Brain microvascular endothelial cell (primary cell): ENCODE measurements around the gene CHD1.

Experiments used
- DNase-seq: peaks from one replicate; pipeline ENCODE4 v3.0.0-alpha.2; 2020
- H3K27ac ChIP-seq: fragments of 250-450 bp; sonication (Bioruptor Pico); 2 replicates; pipeline ENCODE4 v1.5.1; 2020; ENCODE audit warnings: mild to moderate bottlenecking, moderate library complexity
- H3K27me3 ChIP-seq: fragments of 250-450 bp; sonication (Bioruptor Pico); replicated peaks from 2 replicates; pipeline ENCODE4 v1.5.1; 2020; ENCODE audit warnings: mild to moderate bottlenecking
- H3K36me3 ChIP-seq: fragments of 250-450 bp; sonication (Bioruptor Pico); replicated peaks from 2 replicates; pipeline ENCODE4 v1.5.1; 2020; ENCODE audit warnings: mild to moderate bottlenecking
- H3K4me3 ChIP-seq: 2 replicates; pipeline ENCODE4 v1.5.1; 2011; ENCODE audit warnings: low read depth, mild to moderate bottlenecking, control low read depth, low read length, moderate library complexity
- CTCF ChIP-seq: IDR thresholded peaks from 2 replicates; pipeline ENCODE4 v1.5.1; 2011; ENCODE audit warnings: low read depth, mild to moderate bottlenecking, moderate library complexity, low read length, control low read depth, inconsistent platforms; ENCODE audit errors: missing control alignments
- in situ Hi-C: cut with HindIII; loops from 2 replicates; pipeline ENCODE4 v1.10.0; 2017; ENCODE audit warnings: low sequenced_read_pairs, low pct_ligation_motif_present

The CHD1 gene

DNA sequence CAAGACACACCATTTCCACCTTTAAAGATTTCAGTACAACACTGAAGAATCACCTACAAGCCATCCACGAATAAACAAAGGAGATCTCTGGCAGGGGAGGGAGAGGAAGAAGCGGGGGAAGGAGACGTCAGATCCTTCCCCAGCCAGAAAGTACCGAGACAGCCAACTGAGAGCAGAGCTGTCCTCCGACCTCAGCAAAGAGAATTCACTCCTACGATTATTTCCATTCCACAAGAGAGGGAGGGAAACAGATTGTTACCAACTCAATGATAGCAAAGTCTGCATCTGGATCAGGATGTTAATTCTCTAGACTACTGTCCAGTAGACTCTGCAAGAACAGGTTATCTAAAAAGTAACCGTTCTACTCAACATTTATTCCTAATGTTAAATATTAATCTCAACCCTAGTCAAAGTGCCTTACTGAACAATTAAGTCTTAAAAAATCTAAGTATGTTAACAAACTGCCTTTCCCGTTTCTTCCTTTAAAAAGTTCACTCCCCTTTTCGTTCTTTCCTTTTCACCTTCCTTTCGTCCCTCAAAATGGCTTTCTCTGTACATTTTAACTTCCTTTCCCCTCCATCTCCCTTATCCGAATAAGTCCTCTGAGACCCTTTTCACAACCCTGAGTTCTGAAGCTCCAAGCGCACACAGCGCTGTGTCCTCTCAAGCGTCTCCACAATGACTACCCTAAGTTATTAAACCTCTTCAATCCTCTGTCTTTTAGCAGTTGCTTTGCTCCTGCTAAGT lies 1.4 kb downstream of the CHD1 start:
- no peak for TF ChIP-seq CTCF
- Histone ChIP-seq H3K4me3 (peak overlapping the region; percentile 97), H3K36me3 (peaks cover 9% of the 10 kb centered on the region), H3K27ac (peak overlapping the region; percentile 100), H3K27me3 (no peaks in the 10 kb centered on the region)
- in situ Hi-C loops: no loop called here
- peak; percentile 56 for DNase-seq

GRCh38 chr5:98923966-98924365 lies 4.8 kb downstream of the CHD1 start:
- Histone ChIP-seq H3K36me3 (peaks cover 20% of the 10 kb centered on the region), H3K4me3 (no peak overlapping the region), H3K27me3 (no peaks in the 10 kb centered on the region), H3K27ac (no peak overlapping the region)
- in situ Hi-C loops: no loop called here
- TF ChIP-seq CTCF: no peak
- DNase-seq: no peak

DNA sequence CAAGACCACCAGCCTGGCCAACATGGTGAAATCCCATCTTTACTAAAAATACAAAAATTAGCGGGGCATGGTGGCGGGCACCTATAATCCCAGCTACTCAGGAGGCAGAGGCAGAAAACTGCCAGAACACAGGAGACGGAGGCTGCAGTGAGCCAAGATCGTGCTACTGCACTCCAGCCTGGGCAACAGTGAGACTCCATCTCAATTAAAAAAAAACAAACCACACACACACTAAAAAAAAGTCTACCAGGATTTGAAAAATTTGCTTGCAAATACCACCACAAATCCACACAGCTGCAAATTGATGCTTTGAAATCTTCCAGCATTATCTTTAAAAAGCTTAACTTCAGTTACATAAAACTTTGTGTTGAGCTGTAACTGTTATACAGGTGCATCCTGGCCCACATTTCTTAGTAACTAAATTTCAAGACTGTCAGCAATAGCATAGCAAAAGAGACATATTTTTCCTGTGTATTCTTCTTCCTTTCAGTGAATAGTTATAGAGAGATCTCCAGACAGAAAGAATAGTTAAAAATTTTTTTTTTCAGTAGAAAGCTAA lies 6.8 kb downstream of the CHD1 start:
- Histone ChIP-seq H3K27me3 (no peaks in the 10 kb centered on the region), H3K36me3 (peaks cover 20% of the 10 kb centered on the region), H3K4me3 (no peak overlapping the region), H3K27ac (no peak overlapping the region)
- DNase-seq: no peak
- in situ Hi-C loops: no loop called here
- TF ChIP-seq CTCF: no peak

- Histone ChIP-seq H3K4me3 (no peak overlapping the region), H3K27me3 (no peaks in the 10 kb centered on the region), H3K36me3 (peaks cover 10% of the 10 kb centered on the region), H3K27ac (no peak overlapping the region)
- no peak for DNase-seq
- TF ChIP-seq CTCF: no peak
- in situ Hi-C loops: no loop called here
These were observed 11.4 kb downstream of the CHD1 start for GRCh38 chr5:98917433-98917832.

DNA sequence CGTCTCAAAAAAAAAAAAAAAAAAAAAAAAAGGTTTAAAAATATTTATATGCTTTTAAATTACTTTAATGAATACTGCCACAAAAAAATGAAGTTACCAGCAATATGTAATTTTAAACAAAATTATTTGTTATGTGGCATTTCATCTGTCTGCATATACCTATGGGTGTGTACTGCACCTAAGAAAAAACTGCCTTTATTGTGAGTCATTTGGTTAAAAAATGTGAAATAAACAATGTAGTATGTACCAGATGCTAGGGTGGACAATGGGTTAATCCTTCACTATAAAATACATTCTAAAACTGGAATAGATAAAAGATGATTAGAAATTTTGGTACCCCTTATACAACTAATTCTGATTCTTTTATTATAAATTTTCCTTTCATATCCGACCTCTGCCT lies 12.3 kb downstream of the CHD1 start:
- TF ChIP-seq CTCF: no peak
- Histone ChIP-seq H3K27me3 (no peaks in the 10 kb centered on the region), H3K4me3 (no peak overlapping the region), H3K36me3 (peaks cover 10% of the 10 kb centered on the region), H3K27ac (no peak overlapping the region)
- no peak for DNase-seq
- in situ Hi-C loops: no loop called here
